PC-9 (cell line): Measurements from ENCODE around the gene BTBD17. TPM values are rescaled to one million over a fixed set of nuclear protein-coding genes. Genes with fewer than 3 reads are reported as not detected.

Experiments used
- BruUV-seq: library from RNA; stranded (reverse); fragments of 400-500 nt; replicated peaks from 2 replicates; lab custom pipeline; 2021; lab: Mats Ljungman, UMichigan
- CTCF ChIA-PET: fragments of 300-600 bp; sonication (Branson Sonifier 250); formaldehyde crosslinking; loops from one replicate; lab custom pipeline; 2022; ENCODE audit warnings: antibody characterized with exemption; lab: Charles Lee
- POLR2A ChIA-PET: fragments of 300-600 bp; sonication (Branson Sonifier 250); formaldehyde crosslinking; loops from one replicate; lab custom pipeline; 2022; ENCODE audit warnings: antibody characterized with exemption; ENCODE audit not compliant: unreplicated experiment; lab: Charles Lee
- DNase-seq, 2 experiments: peaks; one replicate each; pipeline versions ENCODE4 v3.0.0 to v3.0.0-alpha.2; 2015 to 2022; ENCODE audit warnings: mixed read lengths in 1 of 2
- H2AFZ ChIP-seq: fragments of 200-600 bp; sonication (generic); 2 replicates; pipeline ENCODE4 v1.8.1; 2017; ENCODE audit warnings: antibody characterized with exemption
- H3F3A ChIP-seq: fragments of 200-600 bp; sonication (generic); 2 replicates; pipeline ENCODE4 v1.8.1; 2017; ENCODE audit warnings: antibody characterized with exemption, mild to moderate bottlenecking, low read depth; ENCODE audit not compliant: insufficient read depth
- H3K27ac ChIP-seq: fragments of 200-600 bp; sonication (generic); 2 replicates; pipeline ENCODE4 v1.6.1; 2016; ENCODE audit warnings: mixed run types
- H3K27me3 ChIP-seq: fragments of 200-600 bp; sonication (generic); 2 replicates; pipeline ENCODE4 v1.6.1; 2016; ENCODE audit warnings: low read depth, mixed run types; ENCODE audit not compliant: insufficient read depth
- H3K36me3 ChIP-seq: fragments of 200-600 bp; sonication (generic); 2 replicates; pipeline ENCODE4 v1.6.1; 2016; ENCODE audit warnings: low read depth, mixed run types
- H3K4me1 ChIP-seq: fragments of 200-600 bp; sonication (generic); replicated peaks from 2 replicates; pipeline ENCODE4 v1.6.1; 2016; ENCODE audit warnings: mixed run types; ENCODE audit not compliant: insufficient read depth
- H3K4me2 ChIP-seq: fragments of 200-600 bp; sonication (generic); 2 replicates; pipeline ENCODE4 v1.6.1; 2017; ENCODE audit warnings: mixed run types
- H3K4me3 ChIP-seq: fragments of 200-600 bp; sonication (generic); 2 replicates; pipeline ENCODE4 v1.6.1; 2016; ENCODE audit warnings: mixed run types
- H3K79me2 ChIP-seq: fragments of 200-600 bp; sonication (generic); 2 replicates; pipeline ENCODE4 v1.6.1; 2017; ENCODE audit warnings: low read depth, mixed run types
- H3K9me2 ChIP-seq: fragments of 200-600 bp; sonication (generic); 2 replicates; pipeline ENCODE4 v1.8.1; 2017; ENCODE audit warnings: mild to moderate bottlenecking; ENCODE audit not compliant: insufficient read depth
- H3K9me3 ChIP-seq: fragments of 200-600 bp; sonication (generic); 2 replicates; pipeline ENCODE4 v1.8.1; 2016; ENCODE audit warnings: low read depth; ENCODE audit not compliant: insufficient read depth
- H4K20me1 ChIP-seq: fragments of 200-600 bp; sonication (generic); 2 replicates; pipeline ENCODE4 v1.8.1; 2017; ENCODE audit not compliant: insufficient read depth
- EZH2 ChIP-seq: fragments of 200-600 bp; sonication (generic); IDR thresholded peaks from 2 replicates; pipeline ENCODE4 v1.8.0; 2017; ENCODE audit warnings: antibody characterized with exemption, low read depth
- intact Hi-C: fragments of 100-400 bp; cut with micrococcal nuclease; formaldehyde crosslinking; loops from one replicate; pipeline ENCODE4 v1.10.0; 2022; ENCODE audit not compliant: unreplicated experiment
- total RNA-seq: library from RNA; stranded (reverse); gene quantifications from 2 replicates; pipeline ENCODE4 v1.2.3, GENCODE V29; 2021
- TF ChIP-seq, protein P1 (sequence below): fragments of 200-600 bp; sonication (generic); conservative IDR thresholded peaks from 2 replicates; pipeline ENCODE4 v1.6.1; 2017; ENCODE audit warnings: mixed run types, antibody characterized with exemption, mild to moderate bottlenecking, moderate library complexity

BTBD17 gene
- total RNA-seq, 1 experiment from 2014 or later = not detected

DNA sequence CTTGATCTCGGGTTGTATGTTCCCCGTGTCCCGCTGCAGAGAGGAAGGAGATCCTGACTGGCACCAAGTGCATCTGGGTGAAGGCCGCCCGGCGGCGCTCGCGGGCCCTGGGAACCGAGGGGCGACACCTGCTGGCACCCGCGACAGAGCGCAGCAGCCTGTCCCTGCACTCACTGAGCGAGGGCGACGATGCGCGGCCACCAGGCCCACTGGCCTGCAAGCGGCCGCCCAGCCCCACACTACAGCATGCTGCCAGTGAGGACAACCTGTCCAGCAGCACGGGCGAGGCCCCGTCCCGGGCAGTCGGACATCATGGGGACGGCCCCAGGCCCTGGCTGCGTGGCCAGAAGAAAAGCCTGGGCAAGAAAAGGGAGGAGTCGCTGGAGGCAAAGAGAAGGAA lies 7.5 kb downstream of the BTBD17 start:
- Histone ChIP-seq H3K36me3 (no peaks in the 10 kb centered on the region), H3K27ac (no peak overlapping the region), H3K27me3 (peaks cover 65% of the 10 kb centered on the region), H3F3A (no peaks in the 10 kb centered on the region), H4K20me1 (no peaks in the 10 kb centered on the region), H3K4me1 (no peaks in the 10 kb centered on the region), H3K9me3 (no peaks in the 10 kb centered on the region), H3K4me3 (no peak overlapping the region), H3K79me2 (no peaks in the 10 kb centered on the region), H2AFZ (no peak overlapping the region), H3K9me2 (no peaks in the 10 kb centered on the region), H3K4me2 (no peak overlapping the region)
- no TSS peak for BruUV-seq
- no peak for TF ChIP-seq EZH2
- TF ChIP-seq, protein P1, sequence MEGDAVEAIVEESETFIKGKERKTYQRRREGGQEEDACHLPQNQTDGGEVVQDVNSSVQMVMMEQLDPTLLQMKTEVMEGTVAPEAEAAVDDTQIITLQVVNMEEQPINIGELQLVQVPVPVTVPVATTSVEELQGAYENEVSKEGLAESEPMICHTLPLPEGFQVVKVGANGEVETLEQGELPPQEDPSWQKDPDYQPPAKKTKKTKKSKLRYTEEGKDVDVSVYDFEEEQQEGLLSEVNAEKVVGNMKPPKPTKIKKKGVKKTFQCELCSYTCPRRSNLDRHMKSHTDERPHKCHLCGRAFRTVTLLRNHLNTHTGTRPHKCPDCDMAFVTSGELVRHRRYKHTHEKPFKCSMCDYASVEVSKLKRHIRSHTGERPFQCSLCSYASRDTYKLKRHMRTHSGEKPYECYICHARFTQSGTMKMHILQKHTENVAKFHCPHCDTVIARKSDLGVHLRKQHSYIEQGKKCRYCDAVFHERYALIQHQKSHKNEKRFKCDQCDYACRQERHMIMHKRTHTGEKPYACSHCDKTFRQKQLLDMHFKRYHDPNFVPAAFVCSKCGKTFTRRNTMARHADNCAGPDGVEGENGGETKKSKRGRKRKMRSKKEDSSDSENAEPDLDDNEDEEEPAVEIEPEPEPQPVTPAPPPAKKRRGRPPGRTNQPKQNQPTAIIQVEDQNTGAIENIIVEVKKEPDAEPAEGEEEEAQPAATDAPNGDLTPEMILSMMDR = peak; percentile 59
- intact Hi-C loops = no loop called here
- POLR2A ChIA-PET = no interaction called here
- DNase-seq = peak in 1 of 2 experiments; percentile 46
- CTCF ChIA-PET = no interaction called here

GRCh38 chr17:74353446-74354060 lies 8.1 kb downstream of the BTBD17 start:
- no peak overlapping the region for H3K4me3 ChIP-seq
- H3K36me3 ChIP-seq = no peaks in the 10 kb centered on the region
- H3K4me1 ChIP-seq = no peaks in the 10 kb centered on the region
- H3K4me2 ChIP-seq = no peak overlapping the region
- no peaks in the 10 kb centered on the region for H4K20me1 ChIP-seq
- ChIA-PET POLR2A (no interaction called here), CTCF (no interaction called here)
- H2AFZ ChIP-seq = no peak overlapping the region
- TF ChIP-seq, protein P1 = no peak
- no peak for TF ChIP-seq EZH2
- DNase-seq = no peak
- H3K9me3 ChIP-seq = no peaks in the 10 kb centered on the region
- peaks cover 66% of the 10 kb centered on the region for H3K27me3 ChIP-seq
- H3F3A ChIP-seq = no peaks in the 10 kb centered on the region
- H3K79me2 ChIP-seq = no peaks in the 10 kb centered on the region
- BruUV-seq = no TSS peak
- H3K9me2 ChIP-seq = no peaks in the 10 kb centered on the region
- H3K27ac ChIP-seq = no peak overlapping the region
- intact Hi-C loops = no loop called here

DNA sequence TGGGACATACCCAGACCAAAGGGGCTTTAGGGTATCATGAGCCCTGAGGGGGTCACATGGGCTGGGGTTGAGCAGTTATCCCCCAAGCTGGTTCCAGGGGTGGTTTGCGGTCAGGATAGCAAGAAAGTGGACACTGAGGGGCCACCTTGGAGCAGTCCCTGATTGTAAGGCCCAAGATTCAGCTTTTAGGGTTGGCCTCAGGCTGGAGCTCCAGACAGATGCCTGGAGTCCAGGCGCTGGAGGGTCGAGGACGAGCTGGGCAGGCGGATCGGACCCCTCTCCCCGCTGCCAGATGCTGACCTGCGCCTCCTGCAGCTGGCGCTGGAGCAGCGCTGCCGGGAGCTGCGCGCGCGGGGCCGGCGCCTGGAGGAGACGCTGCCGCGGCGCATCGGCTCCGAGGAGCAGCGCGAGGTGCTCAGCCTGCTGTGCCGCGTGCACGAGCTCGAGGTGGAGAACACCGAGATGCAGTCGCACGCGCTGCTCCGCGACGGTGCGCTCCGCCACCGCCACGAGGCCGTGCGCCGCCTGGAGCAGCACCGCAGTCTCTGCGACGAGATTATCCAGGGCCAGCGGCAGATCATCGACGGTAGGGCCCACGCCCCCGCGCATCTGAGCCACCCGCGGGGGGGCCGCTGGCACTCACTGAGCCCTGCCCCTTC lies 10.0 kb downstream of the BTBD17 start:
- DNase-seq = no peak
- H4K20me1 ChIP-seq = no peaks in the 10 kb centered on the region
- H3K9me2 ChIP-seq = no peaks in the 10 kb centered on the region
- no peak overlapping the region for H3K4me3 ChIP-seq
- BruUV-seq = no TSS peak
- no peaks in the 10 kb centered on the region for H3K36me3 ChIP-seq
- no peak overlapping the region for H3K27ac ChIP-seq
- H3F3A ChIP-seq = no peaks in the 10 kb centered on the region
- ChIA-PET POLR2A (no interaction called here), CTCF (interaction anchor here (0.6 kb wide), 1 partner anchor 71 kb away, joined by 14 read pairs; no protein-coding TSS in a partner anchor)
- H3K4me1 ChIP-seq = no peaks in the 10 kb centered on the region
- no peaks in the 10 kb centered on the region for H3K79me2 ChIP-seq
- no peak overlapping the region for H2AFZ ChIP-seq
- intact Hi-C loops = no loop called here
- no peak for TF ChIP-seq EZH2
- TF ChIP-seq, protein P1 = no peak
- H3K4me2 ChIP-seq = no peak overlapping the region
- peaks cover 84% of the 10 kb centered on the region for H3K27me3 ChIP-seq
- no peaks in the 10 kb centered on the region for H3K9me3 ChIP-seq
